ENCODE measurements around the gene DAND5. TPM values are rescaled to one million over a fixed set of nuclear protein-coding genes. Genes with fewer than 3 reads are reported as not detected.
"Not testable (repeated sequence)": the region's sequence is repeated elsewhere in the genome, so short reads cannot be mapped to it uniquely, and the experiment has no call there.

Gene DAND5
- total and polyA plus RNA-seq, 4 donors: 0.01 to 0.25 (median 0.17) TPM

DNA sequence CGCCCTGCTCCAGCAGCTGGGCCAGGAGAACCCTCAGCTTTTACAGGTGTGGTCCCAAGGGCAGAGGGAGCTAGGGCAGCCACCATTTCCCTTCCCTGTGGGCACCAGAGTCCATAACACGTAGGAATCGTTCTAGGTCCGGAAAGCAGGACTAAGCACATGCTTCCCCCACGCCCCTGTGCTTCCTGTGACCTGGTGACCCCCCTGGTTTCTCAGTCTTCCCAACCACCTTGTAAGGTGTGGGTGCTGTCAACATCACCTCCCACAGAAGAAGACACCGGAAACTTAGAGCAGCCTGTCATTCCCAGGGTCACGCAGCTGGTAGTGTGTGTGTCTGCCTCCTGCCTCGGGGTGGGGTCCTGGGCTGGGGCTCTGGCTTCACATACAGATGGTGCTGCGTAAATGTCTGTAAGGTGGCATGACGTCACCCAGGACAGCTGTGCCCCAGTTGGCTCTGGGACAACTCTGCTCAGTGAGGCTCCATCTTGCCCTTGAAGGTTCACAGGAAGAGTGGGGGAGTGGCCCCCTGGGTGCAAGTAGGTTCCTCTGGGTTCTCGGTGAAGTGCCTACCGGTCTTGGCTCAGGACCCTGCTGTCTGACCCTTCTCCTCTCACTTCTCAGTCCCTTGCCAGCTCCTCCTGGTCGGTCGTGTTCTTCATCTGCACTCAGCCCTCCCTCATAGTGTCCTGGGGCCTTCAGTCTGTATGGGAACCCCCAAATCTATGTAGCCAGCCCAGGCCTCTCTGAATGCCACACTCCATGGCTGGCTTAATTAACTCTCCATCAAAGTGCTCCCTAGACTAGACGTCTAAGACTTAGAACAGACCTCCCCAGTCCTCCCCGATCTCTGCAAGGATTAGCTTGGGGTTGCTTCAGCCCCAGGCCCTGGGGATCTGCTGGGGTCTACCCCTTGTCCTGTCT, 19.8 kb upstream of the DAND5 start:
- Histone ChIP-seq H3K27me3 (ENCODE audit: control insufficient read depth in 3 of 3, insufficient read depth in 3 of 3, low read length in 2 of 3) (no peaks in the 10 kb centered on the region), H3K27ac (ENCODE audit: low read depth in 1 of 2, low read length in 1 of 2) (peak overlapping the region in 1 of 2 donors; percentile 44), H3K4me1 (ENCODE audit: control insufficient read depth in 5 of 5, insufficient read depth in 5 of 5, low read length in 5 of 5) (peaks cover 0 to 40% (median 12%) of the 10 kb centered on the region in 5 donors), H3K9me3 (ENCODE audit: control insufficient read depth in 4 of 4, insufficient read depth in 3 of 4, low read length in 3 of 4) (no peaks in the 10 kb centered on the region), H3K36me3 (ENCODE audit: control insufficient read depth in 4 of 4, insufficient read depth in 4 of 4, low read length in 4 of 4) (peaks cover 14 to 51% (median 33%) of the 10 kb centered on the region in 4 donors), H3K4me3 (no peak overlapping the region), H3K9ac (ENCODE audit: insufficient read depth in 1 of 2, low read length in 2 of 2) (no peak overlapping the region)
- DNase-seq: no peak
- no peak for ATAC-seq (ENCODE audit: insufficient read depth, low FRiP score)
- 81 to 87% methylated on average over 16 of the region's 16 CpGs for WGBS, 2 donors
- TF ChIP-seq, protein P1, sequence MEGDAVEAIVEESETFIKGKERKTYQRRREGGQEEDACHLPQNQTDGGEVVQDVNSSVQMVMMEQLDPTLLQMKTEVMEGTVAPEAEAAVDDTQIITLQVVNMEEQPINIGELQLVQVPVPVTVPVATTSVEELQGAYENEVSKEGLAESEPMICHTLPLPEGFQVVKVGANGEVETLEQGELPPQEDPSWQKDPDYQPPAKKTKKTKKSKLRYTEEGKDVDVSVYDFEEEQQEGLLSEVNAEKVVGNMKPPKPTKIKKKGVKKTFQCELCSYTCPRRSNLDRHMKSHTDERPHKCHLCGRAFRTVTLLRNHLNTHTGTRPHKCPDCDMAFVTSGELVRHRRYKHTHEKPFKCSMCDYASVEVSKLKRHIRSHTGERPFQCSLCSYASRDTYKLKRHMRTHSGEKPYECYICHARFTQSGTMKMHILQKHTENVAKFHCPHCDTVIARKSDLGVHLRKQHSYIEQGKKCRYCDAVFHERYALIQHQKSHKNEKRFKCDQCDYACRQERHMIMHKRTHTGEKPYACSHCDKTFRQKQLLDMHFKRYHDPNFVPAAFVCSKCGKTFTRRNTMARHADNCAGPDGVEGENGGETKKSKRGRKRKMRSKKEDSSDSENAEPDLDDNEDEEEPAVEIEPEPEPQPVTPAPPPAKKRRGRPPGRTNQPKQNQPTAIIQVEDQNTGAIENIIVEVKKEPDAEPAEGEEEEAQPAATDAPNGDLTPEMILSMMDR (IDR thresholded peaks at IDR 0.05; ENCODE audit: control extremely low read depth, extremely low read depth): no peak

DNA sequence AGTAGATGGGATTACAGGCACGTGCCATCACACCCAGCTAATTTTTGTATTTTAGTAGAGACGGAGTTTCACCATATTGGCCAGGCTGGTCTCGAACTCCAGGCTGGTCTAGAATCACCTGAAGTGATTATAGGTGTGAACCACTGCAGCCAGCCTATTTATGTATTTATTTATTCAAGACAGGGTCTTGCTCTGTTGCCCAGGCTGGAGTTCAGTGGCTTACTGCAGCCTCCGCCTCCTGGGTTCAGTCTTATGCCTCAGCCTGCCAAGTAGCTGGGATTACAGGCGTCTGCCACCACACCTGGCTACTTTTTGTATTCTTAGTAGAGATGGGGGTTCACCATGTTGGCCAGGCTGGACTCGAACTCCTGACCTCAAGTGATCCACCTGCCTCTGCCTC, 17.3 kb upstream of the DAND5 start:
- H3K27ac ChIP-seq (ENCODE audit: low read depth in 1 of 2, low read length in 1 of 2): peak overlapping the region in 1 of 2 donors; percentile 40
- DNase-seq; H3K4me3 ChIP-seq; H3K27me3 ChIP-seq (ENCODE audit: control insufficient read depth in 3 of 3, insufficient read depth in 3 of 3, low read length in 2 of 3); H3K9me3 ChIP-seq (ENCODE audit: control insufficient read depth in 4 of 4, insufficient read depth in 3 of 4, low read length in 3 of 4); H3K9ac ChIP-seq (ENCODE audit: insufficient read depth in 1 of 2, low read length in 2 of 2); ATAC-seq (ENCODE audit: insufficient read depth, low FRiP score): not testable (repeated sequence)
- 89 to 94% methylated on average over 6 of the region's 6 CpGs for WGBS, 2 donors
- H3K36me3 ChIP-seq (ENCODE audit: control insufficient read depth in 4 of 4, insufficient read depth in 4 of 4, low read length in 4 of 4): peaks cover 13 to 50% (median 34%) of the 10 kb centered on the region in 4 donors
- peaks cover 0 to 45% (median 12%) of the 10 kb centered on the region in 5 donors for H3K4me1 ChIP-seq (ENCODE audit: control insufficient read depth in 5 of 5, insufficient read depth in 5 of 5, low read length in 5 of 5)

DNA sequence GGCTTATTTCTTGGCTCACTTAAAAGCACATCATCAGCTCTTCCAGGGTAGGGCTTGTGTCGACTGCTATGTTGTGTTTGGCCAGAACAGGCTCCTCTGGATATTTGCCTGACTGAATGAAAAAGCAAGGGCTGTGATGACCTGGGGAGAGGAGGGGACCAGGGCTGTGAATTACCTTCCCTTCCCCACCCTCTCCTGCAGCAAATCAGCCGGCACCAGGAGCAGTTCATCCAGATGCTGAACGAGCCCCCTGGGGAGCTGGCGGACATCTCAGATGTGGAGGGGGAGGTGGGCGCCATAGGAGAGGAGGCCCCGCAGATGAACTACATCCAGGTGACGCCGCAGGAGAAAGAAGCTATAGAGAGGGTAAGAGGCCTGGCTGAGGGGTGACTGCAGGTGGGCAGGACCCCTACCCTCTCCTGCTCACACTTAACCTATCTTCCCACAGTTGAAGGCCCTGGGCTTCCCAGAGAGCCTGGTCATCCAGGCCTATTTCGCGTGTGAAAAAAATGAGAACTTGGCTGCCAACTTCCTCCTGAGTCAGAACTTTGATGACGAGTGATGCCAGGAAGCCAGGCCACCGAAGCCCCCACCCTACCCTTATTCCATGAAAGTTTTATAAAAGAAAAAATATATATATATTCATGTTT, 16.8 kb upstream of the DAND5 start:
- peaks cover 13 to 50% (median 31%) of the 10 kb centered on the region in 4 donors for H3K36me3 ChIP-seq (ENCODE audit: control insufficient read depth in 4 of 4, insufficient read depth in 4 of 4, low read length in 4 of 4)
- no peaks in the 10 kb centered on the region for H3K27me3 ChIP-seq (ENCODE audit: control insufficient read depth in 3 of 3, insufficient read depth in 3 of 3, low read length in 2 of 3)
- no peaks in the 10 kb centered on the region for H3K9me3 ChIP-seq (ENCODE audit: control insufficient read depth in 4 of 4, insufficient read depth in 3 of 4, low read length in 3 of 4)
- DNase-seq (no peak), ATAC-seq (ENCODE audit: insufficient read depth, low FRiP score) (no peak)
- WGBS, 2 donors: 55 to 62% methylated on average over 12 of the region's 12 CpGs
- H3K27ac ChIP-seq (ENCODE audit: low read depth in 1 of 2, low read length in 1 of 2): peak overlapping the region; percentile 40 to 67
- no peak overlapping the region for H3K4me3 ChIP-seq
- peaks cover 0 to 40% (median 11%) of the 10 kb centered on the region in 5 donors for H3K4me1 ChIP-seq (ENCODE audit: control insufficient read depth in 5 of 5, insufficient read depth in 5 of 5, low read length in 5 of 5)
- H3K9ac ChIP-seq (ENCODE audit: insufficient read depth in 1 of 2, low read length in 2 of 2): no peak overlapping the region
- TF ChIP-seq, protein P1 (IDR thresholded peaks at IDR 0.05; ENCODE audit: control extremely low read depth, extremely low read depth): no peak
